COLO668 (cell line): ENCODE data around the gene FOXO6.
"Not testable (repeated sequence)": the region's sequence is repeated elsewhere in the genome, so short reads cannot be mapped to it uniquely, and the experiment has no call there.

Experiments used
- DNase-seq: peaks from one replicate; lab custom pipeline; 2025; ENCODE audit not compliant: unreplicated experiment; lab: John Stamatoyannopoulos, UW

The FOXO6 gene

GRCh38 chr1:41328780-41329640 lies 32.2 kb upstream of the FOXO6 start:
- DNase-seq: no peak

DNA sequence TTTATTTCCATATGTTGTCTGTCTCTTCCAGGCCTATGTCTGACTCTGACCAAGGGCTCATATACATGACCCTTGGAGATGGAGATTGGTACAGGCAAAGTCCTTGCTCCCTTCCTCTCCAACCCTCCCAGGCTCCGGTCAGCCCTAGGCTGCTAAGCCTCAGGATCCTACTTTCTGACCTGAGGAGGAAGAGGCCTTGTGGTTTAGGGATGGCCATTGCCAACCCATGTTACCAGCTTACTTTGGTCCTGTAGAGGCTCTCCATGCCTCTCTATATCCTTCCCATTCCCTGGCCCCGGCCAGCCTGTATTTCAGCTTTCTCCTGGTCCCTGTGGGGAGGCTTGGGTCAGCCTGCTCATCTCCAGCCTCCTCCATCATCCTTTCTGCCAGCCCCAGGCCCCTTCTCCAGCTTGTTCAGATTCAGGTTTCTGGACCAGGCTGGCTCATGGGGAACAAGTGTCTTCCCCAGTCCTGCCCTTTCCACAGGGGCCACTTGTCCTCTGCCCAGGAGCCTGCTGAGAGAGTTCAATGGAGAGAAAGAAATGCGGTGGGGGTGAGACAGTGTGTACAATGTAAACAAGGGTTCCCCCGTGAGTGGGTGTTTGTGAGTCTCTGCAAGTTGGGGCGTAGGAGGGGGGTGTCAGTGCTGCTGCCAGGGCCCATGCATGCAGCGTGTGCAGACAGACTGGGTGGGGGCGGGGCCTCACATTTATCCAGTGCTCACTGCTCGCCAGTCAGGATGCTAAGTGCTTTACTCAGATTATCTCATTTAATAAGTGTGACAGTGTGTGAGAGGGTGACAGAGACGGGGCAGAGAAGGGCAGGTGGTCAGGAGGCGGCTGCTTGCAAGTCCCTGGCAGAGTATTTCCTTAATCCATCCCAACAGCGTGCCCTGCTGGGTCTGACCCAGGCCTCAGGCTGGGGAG lies 31.3 kb upstream of the FOXO6 start:
- DNase-seq: no peak

- DNase-seq: no peak
Observed at GRCh38 chr1:41330588-41331545, 30.4 kb upstream of the FOXO6 start.

DNA sequence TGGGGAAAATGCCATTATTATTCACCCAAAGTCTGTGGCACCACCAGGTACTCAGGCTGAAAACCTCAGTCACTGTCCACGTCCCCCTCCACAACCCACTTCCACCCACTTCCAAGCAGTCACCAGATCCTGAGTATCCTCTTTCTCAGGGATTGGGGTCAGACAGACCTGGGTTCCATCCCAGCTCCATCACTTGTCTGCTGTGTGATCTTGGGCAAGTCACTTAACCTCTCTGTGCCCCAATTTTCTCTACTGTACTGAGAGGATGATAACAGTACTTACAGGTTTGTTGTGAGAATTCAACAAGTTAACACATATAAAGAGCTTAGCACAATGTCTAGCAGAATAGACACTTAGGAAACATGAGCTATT lies 29.7 kb upstream of the FOXO6 start:
- no peak for DNase-seq

DNA sequence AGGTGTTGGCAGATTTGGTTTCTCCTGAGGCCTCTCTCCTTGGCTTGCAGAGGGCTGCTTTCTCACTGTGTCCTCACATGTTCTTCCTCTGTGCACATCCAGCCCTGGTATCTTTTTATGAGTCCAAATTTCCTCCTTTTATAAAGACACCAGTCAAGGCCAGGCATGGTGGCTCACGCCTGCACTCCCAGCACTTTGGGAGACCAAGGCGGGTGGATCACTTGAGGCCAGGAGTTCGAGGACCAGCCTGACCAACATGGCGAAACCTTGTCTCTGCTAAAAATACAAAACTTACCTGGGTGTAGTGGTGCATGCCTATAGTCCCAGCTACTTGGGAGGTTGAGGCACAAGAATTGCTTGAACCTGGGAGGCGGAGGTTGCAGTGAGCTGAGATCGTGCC lies 29.1 kb upstream of the FOXO6 start:
- DNase-seq: not testable (repeated sequence)

DNA sequence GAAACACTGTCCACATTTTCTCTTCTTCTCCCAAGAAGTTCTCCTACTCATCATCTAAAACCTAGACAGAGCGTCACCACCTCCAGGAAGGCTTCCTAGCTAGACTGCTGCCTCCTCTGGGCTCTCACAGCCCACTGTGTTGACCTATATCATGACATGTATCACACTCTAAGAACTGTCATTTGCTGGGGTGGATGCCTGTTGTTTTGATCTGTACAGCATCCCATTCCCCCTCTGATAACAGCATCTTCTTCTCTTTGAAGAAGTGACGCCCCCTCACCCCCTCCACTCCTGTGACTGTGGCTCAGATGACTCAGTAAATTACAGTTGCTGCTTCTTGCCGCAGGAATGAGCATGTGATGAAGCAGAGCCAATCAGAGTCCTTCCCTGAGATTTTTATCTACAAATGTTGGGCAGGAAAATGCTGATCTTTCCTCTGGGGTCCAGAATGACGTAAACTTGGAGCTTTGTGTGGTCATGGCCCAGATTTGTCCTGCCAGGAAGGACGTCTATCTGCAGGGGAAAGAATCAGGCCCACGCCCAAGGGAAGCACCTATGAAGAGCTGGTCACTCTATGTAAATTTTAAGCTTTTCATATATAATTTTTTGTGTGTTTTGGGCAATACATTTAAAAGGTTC lies 28.0 kb upstream of the FOXO6 start:
- no peak for DNase-seq

- DNase-seq: no peak
Observed at GRCh38 chr1:41338820-41339219, 22.4 kb upstream of the FOXO6 start.

DNA sequence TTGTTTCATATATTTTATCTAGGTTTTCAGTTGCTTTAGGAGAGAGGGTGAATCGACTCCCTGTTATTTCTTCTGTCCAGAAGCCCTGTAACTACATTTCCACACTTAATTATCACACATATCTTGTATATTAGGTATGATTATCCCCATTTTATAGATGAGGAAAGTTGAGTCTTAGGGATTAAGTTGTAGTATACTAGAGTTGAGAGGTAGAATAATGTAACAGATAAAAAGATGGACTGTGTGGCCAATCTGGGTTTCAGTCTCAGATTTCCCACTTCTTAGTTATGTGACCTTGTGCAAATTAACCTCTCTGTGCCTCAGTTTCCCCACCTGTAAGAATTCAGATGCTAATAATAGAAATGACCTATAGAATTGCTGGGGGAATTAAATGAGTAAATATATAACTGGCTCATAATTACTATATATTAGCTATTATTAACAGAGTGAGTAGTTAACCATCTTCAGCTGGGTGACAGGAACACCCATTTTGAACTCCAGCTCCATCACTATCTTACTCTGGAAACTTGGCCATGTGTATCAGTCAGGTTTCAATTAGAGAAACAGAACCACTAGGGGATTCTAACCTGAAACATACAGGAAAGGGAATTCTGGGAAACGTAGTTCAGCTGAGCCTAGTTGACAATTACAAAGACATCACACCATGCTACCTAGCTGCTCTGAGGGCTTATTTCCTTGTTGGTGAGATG lies 20.4 kb upstream of the FOXO6 start:
- no peak for DNase-seq

DNA sequence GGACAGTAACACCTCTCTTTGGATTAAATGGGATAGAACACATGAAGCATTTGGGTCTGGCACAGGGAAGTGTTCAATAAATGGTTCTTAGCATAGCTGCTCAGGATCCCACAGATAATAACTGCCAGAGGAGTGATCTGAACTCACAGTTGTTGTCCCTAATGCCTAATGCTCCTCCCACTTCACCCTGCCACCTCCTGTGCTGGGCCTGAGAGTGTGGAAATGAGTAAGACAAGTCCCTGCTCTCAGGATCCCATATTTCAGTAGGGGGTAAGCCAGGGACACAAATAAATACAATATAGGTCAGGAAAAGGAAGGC lies 19.9 kb upstream of the FOXO6 start:
- no peak for DNase-seq

GRCh38 chr1:41341772-41342562 lies 19.3 kb upstream of the FOXO6 start:
- DNase-seq: peak; percentile 85

- no peak for DNase-seq
Observed at GRCh38 chr1:41342774-41343355, 18.4 kb upstream of the FOXO6 start.

- DNase-seq: no peak
Observed at GRCh38 chr1:41343790-41344699, 17.2 kb upstream of the FOXO6 start.

GRCh38 chr1:41344708-41345159 lies 16.5 kb upstream of the FOXO6 start:
- DNase-seq: no peak

- no peak for DNase-seq
Observed at GRCh38 chr1:41345434-41346075, 15.7 kb upstream of the FOXO6 start.

GRCh38 chr1:41347276-41347675 lies 14.0 kb upstream of the FOXO6 start:
- DNase-seq: no peak

- DNase-seq: no peak
Observed at GRCh38 chr1:41348394-41348793, 12.8 kb upstream of the FOXO6 start.

DNA sequence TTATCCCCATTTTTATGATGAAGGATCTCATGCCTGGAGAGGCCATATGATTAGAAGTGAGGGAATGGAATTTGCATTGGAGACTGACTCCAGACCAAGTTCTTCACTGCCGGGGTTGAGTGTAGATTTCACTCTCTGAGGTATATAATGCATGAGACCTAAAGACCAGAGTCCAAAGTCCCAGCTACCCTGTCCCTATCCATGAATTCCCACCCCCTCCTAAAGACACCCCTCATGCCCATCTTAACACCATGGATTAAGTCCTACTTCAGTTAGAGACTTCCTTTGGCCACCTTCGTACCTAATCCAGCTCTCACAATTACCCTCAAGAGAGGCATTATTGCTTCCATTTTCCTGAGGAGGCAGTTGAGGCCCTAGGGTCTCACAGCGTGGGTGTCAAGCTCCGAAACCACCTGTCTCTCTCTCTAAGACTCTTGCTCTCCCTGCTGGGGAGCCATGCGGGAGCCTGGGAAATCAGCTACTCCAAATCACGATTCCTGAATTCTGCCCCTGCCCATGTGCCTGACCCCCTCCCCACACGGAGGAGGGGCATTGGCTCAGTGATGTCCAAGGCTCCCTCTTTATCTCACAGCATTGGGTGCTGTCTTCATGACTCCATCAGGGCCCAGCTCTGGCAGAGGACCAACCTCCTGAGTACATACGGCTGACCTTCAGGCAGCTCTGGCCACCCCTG lies 11.7 kb upstream of the FOXO6 start:
- no peak for DNase-seq
